H9 (cell line): ENCODE data around the gene ATF7. TPM values are rescaled to one million over a fixed set of nuclear protein-coding genes. Genes with fewer than 3 reads are reported as not detected.

ENCODE experiments used
- DNase-seq: peaks from one replicate; pipeline ENCODE4 v3.0.0-alpha.2; 2017
- H2AFZ ChIP-seq: one replicate; pipeline ENCODE4 v1.6.1; 2013; ENCODE audit warnings: mild to moderate bottlenecking, low read length, control low read depth, moderate library complexity
- H2AK5ac ChIP-seq: 2 replicates; pipeline ENCODE4 v1.6.1; 2013; ENCODE audit warnings: low read length, control low read depth, mixed read lengths; ENCODE audit not compliant: insufficient read length
- H2BK120ac ChIP-seq: one replicate; pipeline ENCODE4 v1.6.1; 2013; ENCODE audit warnings: low read depth, mild to moderate bottlenecking, low read length, control low read depth, inconsistent platforms; ENCODE audit not compliant: poor library complexity, severe bottlenecking
- H2BK12ac ChIP-seq: 2 replicates; pipeline ENCODE4 v1.6.1; 2013; ENCODE audit warnings: low read length, control low read depth, mixed read lengths, low read depth; ENCODE audit not compliant: insufficient read length
- H2BK15ac ChIP-seq: 2 replicates; pipeline ENCODE4 v1.6.1; 2013; ENCODE audit warnings: low read depth, low read length, control low read depth
- H2BK20ac ChIP-seq: one replicate; pipeline ENCODE4 v1.6.1; 2013; ENCODE audit warnings: low read depth, mild to moderate bottlenecking, low read length, control low read depth, inconsistent platforms; ENCODE audit not compliant: poor library complexity, severe bottlenecking
- H2BK5ac ChIP-seq: 2 replicates; pipeline ENCODE4 v1.6.1; 2013; ENCODE audit warnings: low read length, control low read depth, mixed read lengths; ENCODE audit not compliant: insufficient read length
- H3K14ac ChIP-seq: 2 replicates; pipeline ENCODE4 v1.6.1; 2013; ENCODE audit warnings: low read length, control low read depth; ENCODE audit not compliant: insufficient read depth
- H3K18ac ChIP-seq: 2 replicates; pipeline ENCODE4 v1.6.1; 2013; ENCODE audit warnings: low read depth, mild to moderate bottlenecking, mixed read lengths, low read length, control low read depth; ENCODE audit not compliant: insufficient read length
- H3K23ac ChIP-seq: 2 replicates; pipeline ENCODE4 v1.6.1; 2013; ENCODE audit warnings: low read length, control low read depth, mixed read lengths, low read depth; ENCODE audit not compliant: insufficient read length
- H3K23me2 ChIP-seq: 2 replicates; pipeline ENCODE4 v1.6.1; 2013; ENCODE audit warnings: low read depth, mild to moderate bottlenecking, mixed read lengths, low read length, control low read depth; ENCODE audit not compliant: insufficient read length, poor library complexity, severe bottlenecking
- H3K27ac ChIP-seq: 2 replicates; pipeline ENCODE4 v1.5.1; 2013; ENCODE audit warnings: low read length, control low read depth, mixed read lengths, low read depth; ENCODE audit not compliant: insufficient read length
- H3K27me3 ChIP-seq: 2 replicates; pipeline ENCODE4 v1.6.1; 2013; ENCODE audit warnings: low read length, control low read depth, inconsistent platforms; ENCODE audit not compliant: insufficient read depth
- H3K4ac ChIP-seq: 2 replicates; pipeline ENCODE4 v1.6.1; 2013; ENCODE audit warnings: low read depth, mild to moderate bottlenecking, control low read depth, inconsistent platforms, low read length, moderate library complexity
- H3K4me1 ChIP-seq: 2 replicates; pipeline ENCODE4 v1.6.1; 2013; ENCODE audit warnings: low read length, control low read depth, inconsistent platforms; ENCODE audit not compliant: insufficient read depth
- H3K4me2 ChIP-seq: 2 replicates; pipeline ENCODE4 v1.6.1; 2013; ENCODE audit warnings: low read length, control low read depth, mixed read lengths; ENCODE audit not compliant: insufficient read length, insufficient read depth
- H3K56ac ChIP-seq: 2 replicates; pipeline ENCODE4 v1.6.1; 2013; ENCODE audit warnings: low read depth, mild to moderate bottlenecking, mixed read lengths, low read length, control low read depth; ENCODE audit not compliant: insufficient read length
- H3K79me1 ChIP-seq: 2 replicates; pipeline ENCODE4 v1.6.1; 2013; ENCODE audit warnings: low read depth, mild to moderate bottlenecking, moderate library complexity, low read length, control low read depth, inconsistent platforms; ENCODE audit not compliant: insufficient read depth, poor library complexity, severe bottlenecking
- H3K79me2 ChIP-seq: 2 replicates; pipeline ENCODE4 v1.6.1; 2013; ENCODE audit warnings: low read length, control low read depth, inconsistent platforms; ENCODE audit not compliant: insufficient read depth
- H3K9ac ChIP-seq: 2 replicates; pipeline ENCODE4 v1.6.1; 2013; ENCODE audit warnings: low read length, control low read depth, mixed read lengths; ENCODE audit not compliant: insufficient read length; ENCODE audit errors: extremely low read depth
- H3K9me3 ChIP-seq: one replicate; pipeline ENCODE4 v1.6.1; 2013; ENCODE audit warnings: low read depth, low read length, inconsistent platforms; ENCODE audit not compliant: control insufficient read depth
- H3T11ph ChIP-seq: one replicate; pipeline ENCODE4 v1.6.1; 2013; ENCODE audit warnings: mild to moderate bottlenecking, low read length, control low read depth, inconsistent platforms
- H4K20me1 ChIP-seq: one replicate; pipeline ENCODE4 v1.6.1; 2013; ENCODE audit not compliant: control insufficient read depth, insufficient read length, insufficient read depth
- H4K5ac ChIP-seq: 2 replicates; pipeline ENCODE4 v1.6.1; 2013; ENCODE audit warnings: low read depth, mild to moderate bottlenecking, mixed read lengths, low read length, control low read depth; ENCODE audit not compliant: insufficient read length
- H4K8ac ChIP-seq: replicated peaks from 2 replicates; pipeline ENCODE4 v1.6.1; 2013; ENCODE audit warnings: low read length, control low read depth, mixed read lengths, low read depth; ENCODE audit not compliant: insufficient read length
- H4K91ac ChIP-seq: 2 replicates; pipeline ENCODE4 v1.6.1; 2013; ENCODE audit warnings: low read depth, mild to moderate bottlenecking, moderate library complexity, mixed read lengths, low read length, control low read depth; ENCODE audit not compliant: insufficient read length
- H3K27ac Mint-ChIP-seq, 3 experiments: 2 replicates in 2 of 3; 3 replicates in 1 of 3; pipeline ENCODE4 v1.8.0; 2020 to 2021; ENCODE audit warnings: mixed read lengths in 3 of 3, mild to moderate bottlenecking in 1 of 3, moderate library complexity in 1 of 3
- H3K27me3 Mint-ChIP-seq: 2 replicates; pipeline ENCODE4 v1.8.0; 2021; ENCODE audit warnings: low read depth, mild to moderate bottlenecking, moderate library complexity, mixed read lengths
- H3K36me3 Mint-ChIP-seq, 3 experiments: 2 replicates in 2 of 3; 3 replicates in 1 of 3; pipeline ENCODE4 v1.8.0; 2020 to 2021; ENCODE audit warnings: low read depth in 3 of 3, mixed read lengths in 3 of 3; ENCODE audit not compliant: insufficient read depth in 1 of 3
- H3K4me1 Mint-ChIP-seq, 2 experiments: 2 replicates each; pipeline ENCODE4 v1.8.0; 2020; ENCODE audit warnings: mixed read lengths in 2 of 2
- H3K4me3 Mint-ChIP-seq, 2 experiments: 2 replicates in 1 of 2; 3 replicates in 1 of 2; pipeline ENCODE4 v1.8.0; 2020 to 2021; ENCODE audit warnings: mild to moderate bottlenecking in 2 of 2, mixed read lengths in 2 of 2, moderate library complexity in 1 of 2
- H3K9me3 Mint-ChIP-seq, 2 experiments: 2 replicates in 1 of 2; 3 replicates in 1 of 2; pipeline ENCODE4 v1.8.0; 2020; ENCODE audit warnings: mild to moderate bottlenecking in 2 of 2, mixed read lengths in 2 of 2, moderate library complexity in 1 of 2
- CTCF ChIP-seq: fragments of 200-600 bp; sonication (generic); conservative IDR thresholded peaks from 3 replicates; pipeline ENCODE4 v1.8.0; 2021; ENCODE audit warnings: antibody characterized with exemption, mild to moderate bottlenecking
- WGBS: extraction: QIAGEN DNeasy Blood & Tissue Kit; methylation state at CpG from one replicate; pipeline ENCODE4 v1.1.7; 2013; ENCODE audit warnings: missing lambda C conversion rate, low lambda C conversion rate, mixed read lengths; ENCODE audit not compliant: insufficient read length; ENCODE audit errors: extremely low coverage; 5-methylcytosine and 5-hydroxymethylcytosine counted together
- total RNA-seq: library from RNA; stranded (reverse); gene quantifications from 2 replicates; pipeline ENCODE4 v1.2.1, GENCODE V29; 2021

Gene ATF7
- total RNA-seq, 1 experiment from 2014 or later: 17.7 TPM

- Histone ChIP-seq H3K56ac (no peak overlapping the region), H3K23ac (no peak overlapping the region), H3K9ac (no peak overlapping the region), H2BK20ac (no peak overlapping the region), H4K91ac (no peak overlapping the region), H2BK120ac (no peak overlapping the region), H4K8ac (no peak overlapping the region), H4K5ac (no peak overlapping the region), H3K9me3 (no peaks in the 10 kb centered on the region), H3K4me2 (no peak overlapping the region), H3K4me1 (no peaks in the 10 kb centered on the region; the same call in 1 of the 2 replicates), H3K79me2 (no peaks in the 10 kb centered on the region), H2BK12ac (no peak overlapping the region), H2AFZ (no peak overlapping the region), H3K18ac (no peak overlapping the region), H3K23me2 (no peaks in the 10 kb centered on the region), H4K20me1 (no peaks in the 10 kb centered on the region), H3K14ac (no peak overlapping the region; the same call in 1 of the 2 replicates), H3K4ac (no peak overlapping the region), H2AK5ac (no peak overlapping the region), H3K27me3 (no peaks in the 10 kb centered on the region), H3K79me1 (no peaks in the 10 kb centered on the region), H3T11ph (no peak overlapping the region), H2BK5ac (no peak overlapping the region), H3K27ac (no peak overlapping the region), H2BK15ac (no peak overlapping the region)
- H3K4me3 Mint-ChIP-seq: no peak overlapping the region
- no peaks in the 10 kb centered on the region for H3K27me3 Mint-ChIP-seq
- H3K4me1 Mint-ChIP-seq: peaks cover 27% of the 10 kb centered on the region in 2 experiments
- no peaks in the 10 kb centered on the region for H3K9me3 Mint-ChIP-seq
- peaks cover 0 to 9% (median 0%) of the 10 kb centered on the region in 3 experiments; a peak in 2 of 7 replicates for H3K36me3 Mint-ChIP-seq
- peak overlapping the region in 2 of 3 experiments; percentile 20 to 78; a peak in 3 of 7 replicates for H3K27ac Mint-ChIP-seq
- no CpG with 5 or more reads among the region's 12 CpGs for WGBS
- TF ChIP-seq CTCF: no peak
- DNase-seq: no peak
These were observed 24.8 kb downstream of the ATF7 start for GRCh38 chr12:53601296-53601847.
